ENCODE results near the gene SLC26A2. TPM values are rescaled to one million over a fixed set of nuclear protein-coding genes. Genes with fewer than 3 reads are reported as not detected.

The SLC26A2 gene
- total RNA-seq, 1 experiment from 2014 or later, result 34.6 TPM

DNA sequence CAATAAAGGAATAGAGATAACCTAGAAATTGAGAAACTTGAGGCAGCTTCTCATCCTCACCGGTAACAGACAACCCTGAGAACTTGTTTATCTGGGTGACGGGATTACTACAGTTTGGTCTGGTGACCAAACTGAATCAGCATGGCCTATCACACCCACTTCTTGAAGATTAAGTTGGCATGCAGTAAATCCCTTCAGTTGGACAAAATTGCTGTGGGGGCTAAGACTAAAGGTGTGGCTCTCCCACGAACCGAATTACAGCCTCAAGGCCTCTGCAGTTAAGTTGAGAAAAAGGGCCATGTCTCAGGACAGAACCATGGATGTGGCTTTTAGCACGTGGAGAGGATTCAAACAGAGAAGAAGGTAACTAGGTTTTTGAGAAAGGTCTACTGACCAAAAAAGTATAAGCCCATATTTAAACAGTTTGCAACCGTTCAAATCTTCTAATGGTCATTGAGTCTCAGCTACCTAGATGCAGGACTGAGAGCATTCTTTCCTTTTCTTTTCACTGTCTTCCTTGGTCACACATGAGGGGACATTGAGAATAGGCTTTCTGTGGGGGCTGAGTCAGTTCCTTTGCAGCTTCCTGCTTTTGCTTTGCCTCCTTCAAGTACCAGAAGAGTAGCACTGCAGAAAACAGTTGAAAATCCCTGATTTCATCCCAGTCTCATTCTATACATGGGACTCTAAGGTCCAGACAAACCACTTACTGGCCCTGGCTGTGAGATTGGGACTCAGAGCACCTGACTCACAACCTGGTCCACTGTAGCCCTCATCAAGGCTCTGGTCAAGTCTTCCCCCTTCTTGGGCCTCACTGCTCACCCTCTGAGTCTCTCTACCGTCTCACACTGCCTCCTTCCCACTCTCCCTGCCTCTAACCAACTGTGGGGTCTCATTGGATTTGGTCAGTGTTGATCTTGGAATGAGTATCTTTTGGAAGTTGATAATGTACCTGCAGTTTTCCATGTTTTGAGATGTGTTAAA lies 46.8 kb upstream of the SLC26A2 start:
- Mint-ChIP-seq H3K27me3 (ENCODE audit: unreplicated experiment) (no peaks in the 10 kb centered on the region), H3K4me3 (ENCODE audit: low read depth, unreplicated experiment) (no peak overlapping the region), H3K4me1 (ENCODE audit: low read depth, unreplicated experiment) (peaks cover 11% of the 10 kb centered on the region), H3K9me3 (ENCODE audit: low read depth, unreplicated experiment) (no peaks in the 10 kb centered on the region), H3K36me3 (ENCODE audit: insufficient read depth, unreplicated experiment) (no peaks in the 10 kb centered on the region), H3K27ac (ENCODE audit: unreplicated experiment) (no peak overlapping the region)
- CTCF ChIA-PET, result interaction anchor here (0.7 to 1.8 kb wide), 3 partner anchors 26 to 769 kb away, joined by 3 to 4 read pairs (median 4); no protein-coding TSS in a partner anchor
- no peak for DNase-seq
- intact Hi-C loops (cut with micrococcal nuclease; ENCODE audit: unreplicated experiment), result no loop called here
- BruUV-seq (replicated peaks), result no TSS peak
- TF ChIP-seq, protein P1, sequence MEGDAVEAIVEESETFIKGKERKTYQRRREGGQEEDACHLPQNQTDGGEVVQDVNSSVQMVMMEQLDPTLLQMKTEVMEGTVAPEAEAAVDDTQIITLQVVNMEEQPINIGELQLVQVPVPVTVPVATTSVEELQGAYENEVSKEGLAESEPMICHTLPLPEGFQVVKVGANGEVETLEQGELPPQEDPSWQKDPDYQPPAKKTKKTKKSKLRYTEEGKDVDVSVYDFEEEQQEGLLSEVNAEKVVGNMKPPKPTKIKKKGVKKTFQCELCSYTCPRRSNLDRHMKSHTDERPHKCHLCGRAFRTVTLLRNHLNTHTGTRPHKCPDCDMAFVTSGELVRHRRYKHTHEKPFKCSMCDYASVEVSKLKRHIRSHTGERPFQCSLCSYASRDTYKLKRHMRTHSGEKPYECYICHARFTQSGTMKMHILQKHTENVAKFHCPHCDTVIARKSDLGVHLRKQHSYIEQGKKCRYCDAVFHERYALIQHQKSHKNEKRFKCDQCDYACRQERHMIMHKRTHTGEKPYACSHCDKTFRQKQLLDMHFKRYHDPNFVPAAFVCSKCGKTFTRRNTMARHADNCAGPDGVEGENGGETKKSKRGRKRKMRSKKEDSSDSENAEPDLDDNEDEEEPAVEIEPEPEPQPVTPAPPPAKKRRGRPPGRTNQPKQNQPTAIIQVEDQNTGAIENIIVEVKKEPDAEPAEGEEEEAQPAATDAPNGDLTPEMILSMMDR (IDR thresholded peaks at IDR 0.05; ENCODE audit: unreplicated experiment), result no peak

GRCh38 chr5:149915392-149916260 lies 44.9 kb upstream of the SLC26A2 start:
- H3K27me3 Mint-ChIP-seq (ENCODE audit: unreplicated experiment), result no peaks in the 10 kb centered on the region
- no peaks in the 10 kb centered on the region for H3K9me3 Mint-ChIP-seq (ENCODE audit: low read depth, unreplicated experiment)
- H3K36me3 Mint-ChIP-seq (ENCODE audit: insufficient read depth, unreplicated experiment), result no peaks in the 10 kb centered on the region
- H3K27ac Mint-ChIP-seq (ENCODE audit: unreplicated experiment), result no peak overlapping the region
- intact Hi-C loops (cut with micrococcal nuclease; ENCODE audit: unreplicated experiment), result no loop called here
- DNase-seq, result no peak
- H3K4me1 Mint-ChIP-seq (ENCODE audit: low read depth, unreplicated experiment), result peaks cover 15% of the 10 kb centered on the region
- TF ChIP-seq, protein P1 (IDR thresholded peaks at IDR 0.05; ENCODE audit: unreplicated experiment), result no peak
- H3K4me3 Mint-ChIP-seq (ENCODE audit: low read depth, unreplicated experiment), result no peak overlapping the region
- CTCF ChIA-PET, result no interaction called here
- no TSS peak for BruUV-seq (replicated peaks)

GRCh38 chr5:149916334-149917072 lies 44.1 kb upstream of the SLC26A2 start:
- no TSS peak for BruUV-seq (replicated peaks)
- TF ChIP-seq, protein P1 (IDR thresholded peaks at IDR 0.05; ENCODE audit: unreplicated experiment), result no peak
- no peak for DNase-seq
- Mint-ChIP-seq H3K4me3 (ENCODE audit: low read depth, unreplicated experiment) (no peak overlapping the region), H3K4me1 (ENCODE audit: low read depth, unreplicated experiment) (peaks cover 17% of the 10 kb centered on the region), H3K9me3 (ENCODE audit: low read depth, unreplicated experiment) (no peaks in the 10 kb centered on the region), H3K27ac (ENCODE audit: unreplicated experiment) (no peak overlapping the region), H3K36me3 (ENCODE audit: insufficient read depth, unreplicated experiment) (no peaks in the 10 kb centered on the region), H3K27me3 (ENCODE audit: unreplicated experiment) (no peaks in the 10 kb centered on the region)
- CTCF ChIA-PET, result interaction anchor here (0.7 kb wide), 1 partner anchor 23 kb away, joined by 8 read pairs; no protein-coding TSS in a partner anchor
- intact Hi-C loops (cut with micrococcal nuclease; ENCODE audit: unreplicated experiment), result no loop called here

Measured in Calu3 (cell line).